Activated T-cell treated with anti-CD3 and anti-CD28 coated beads, Interleukin-2, amount 50 U/mL, for 4 hours (primary cell): ENCODE results near the gene EPHB1. TPM values are rescaled to one million over a fixed set of nuclear protein-coding genes. Genes with fewer than 3 reads are reported as not detected.
"Not testable (repeated sequence)": the region's sequence is repeated elsewhere in the genome, so short reads cannot be mapped to it uniquely, and the experiment has no call there.

ENCODE experiments used
- ATAC-seq, 2 donors: fragments of 200-7000 bp; cut with Tn5 transposase; one replicate each; pipeline ENCODE4 v1.10.0; 2021
- DNase-seq: peaks from one replicate; pipeline ENCODE4 v3.0.0-alpha.2; 2020
- H3K27me3 Mint-ChIP-seq: one replicate; pipeline ENCODE4 v1.8.0; 2021; ENCODE audit warnings: low read depth, mixed read lengths
- H3K36me3 Mint-ChIP-seq: one replicate; pipeline ENCODE4 v1.8.0; 2022; ENCODE audit warnings: mixed read lengths; ENCODE audit not compliant: insufficient read depth
- H3K4me1 Mint-ChIP-seq: one replicate; pipeline ENCODE4 v1.8.0; 2021; ENCODE audit warnings: low read depth, mixed read lengths
- H3K4me3 Mint-ChIP-seq: one replicate; pipeline ENCODE4 v1.8.0; 2021; ENCODE audit warnings: mild to moderate bottlenecking, moderate library complexity, mixed read lengths
- H3K9me3 Mint-ChIP-seq: one replicate; pipeline ENCODE4 v1.8.0; 2021; ENCODE audit warnings: mixed read lengths
- total RNA-seq, 3 donors: library from RNA; stranded (reverse); gene quantifications; one replicate each; pipeline ENCODE4 v1.2.1, GENCODE V29; 2021

The EPHB1 gene
- total RNA-seq, 3 donors from 2014 or later = 0.50 to 0.71 (median 0.68) TPM

DNA sequence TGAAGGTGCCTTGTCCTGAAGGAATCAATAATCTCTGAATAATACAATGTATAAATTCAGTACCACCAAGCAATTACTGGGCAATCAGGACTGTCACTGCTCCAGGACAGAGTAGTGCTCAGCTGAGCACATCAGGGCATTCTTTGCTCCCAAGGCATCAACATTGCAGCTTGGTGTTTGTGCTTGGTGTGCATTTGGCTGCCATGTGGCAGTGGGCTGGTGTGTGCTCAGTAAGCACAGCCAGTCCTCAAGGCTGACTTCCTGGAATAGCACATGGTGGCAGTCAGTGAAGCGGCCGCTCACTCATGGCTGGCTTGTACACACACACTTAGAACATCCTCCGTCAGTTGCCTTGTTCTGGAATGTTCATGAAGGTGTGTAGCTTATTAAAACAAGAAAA is 217.0 kb downstream of the EPHB1 start:
- DNase-seq = no peak
- Mint-ChIP-seq H3K9me3 (no peaks in the 10 kb centered on the region), H3K4me1 (no peaks in the 10 kb centered on the region), H3K36me3 (no peaks in the 10 kb centered on the region), H3K4me3 (no peak overlapping the region), H3K27me3 (no peaks in the 10 kb centered on the region)
- no peak for ATAC-seq

GRCh38 chr3:135013206-135013605 is 218.1 kb downstream of the EPHB1 start:
- Mint-ChIP-seq H3K4me1 (no peaks in the 10 kb centered on the region), H3K27me3 (no peaks in the 10 kb centered on the region), H3K9me3 (no peaks in the 10 kb centered on the region), H3K4me3 (no peak overlapping the region), H3K36me3 (no peaks in the 10 kb centered on the region)
- ATAC-seq = no peak
- DNase-seq = no peak

GRCh38 chr3:135014566-135014965 is 219.5 kb downstream of the EPHB1 start:
- Mint-ChIP-seq H3K4me1 (no peaks in the 10 kb centered on the region), H3K27me3 (no peaks in the 10 kb centered on the region), H3K4me3 (no peak overlapping the region), H3K36me3 (no peaks in the 10 kb centered on the region), H3K9me3 (no peaks in the 10 kb centered on the region)
- DNase-seq (no peak), ATAC-seq (no peak)

GRCh38 chr3:135017003-135017893 is 222.2 kb downstream of the EPHB1 start:
- H3K27me3 Mint-ChIP-seq = no peaks in the 10 kb centered on the region
- no peaks in the 10 kb centered on the region for H3K36me3 Mint-ChIP-seq
- no peaks in the 10 kb centered on the region for H3K9me3 Mint-ChIP-seq
- DNase-seq = no peak
- no peak overlapping the region for H3K4me3 Mint-ChIP-seq
- no peak for ATAC-seq
- no peaks in the 10 kb centered on the region for H3K4me1 Mint-ChIP-seq

DNA sequence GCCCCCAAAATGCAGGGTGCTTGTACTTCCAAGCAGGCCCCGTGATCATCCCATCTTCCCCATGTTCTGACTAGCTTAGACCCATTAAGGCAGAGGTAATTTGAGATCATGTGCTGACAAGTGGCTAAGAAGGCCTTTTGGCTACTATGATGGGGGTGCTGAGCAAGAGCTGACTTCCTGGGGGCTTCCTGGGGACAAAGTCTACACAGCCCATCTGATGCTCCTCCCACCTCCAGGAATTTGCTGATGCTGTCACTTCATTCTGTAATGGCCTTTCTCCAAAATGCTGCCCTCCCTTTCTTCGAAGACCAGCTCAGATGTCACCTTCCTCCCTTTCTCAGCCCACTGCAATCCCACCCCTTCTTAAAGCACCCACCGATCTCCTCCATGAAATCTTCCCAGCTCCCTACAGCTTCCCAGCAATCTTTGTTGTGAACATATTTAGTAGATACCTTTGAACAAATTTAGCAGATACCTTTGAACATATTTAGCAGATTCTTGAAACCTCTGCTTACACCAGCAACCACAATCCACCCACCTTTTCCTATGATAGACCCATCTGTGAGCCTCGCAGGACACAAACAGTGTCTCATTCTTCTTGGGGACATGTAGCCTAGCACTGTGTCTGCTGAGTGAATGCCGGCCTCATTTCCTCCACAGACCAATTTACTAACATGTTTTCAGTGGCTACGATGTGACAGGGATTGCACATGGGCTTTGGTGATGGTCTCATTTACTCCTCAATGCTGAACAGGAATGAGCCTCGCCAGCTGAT is 223.3 kb downstream of the EPHB1 start:
- Mint-ChIP-seq H3K27me3 (no peaks in the 10 kb centered on the region), H3K4me3 (no peak overlapping the region), H3K9me3 (no peaks in the 10 kb centered on the region), H3K36me3 (no peaks in the 10 kb centered on the region), H3K4me1 (no peaks in the 10 kb centered on the region)
- ATAC-seq = no peak
- no peak for DNase-seq

DNA sequence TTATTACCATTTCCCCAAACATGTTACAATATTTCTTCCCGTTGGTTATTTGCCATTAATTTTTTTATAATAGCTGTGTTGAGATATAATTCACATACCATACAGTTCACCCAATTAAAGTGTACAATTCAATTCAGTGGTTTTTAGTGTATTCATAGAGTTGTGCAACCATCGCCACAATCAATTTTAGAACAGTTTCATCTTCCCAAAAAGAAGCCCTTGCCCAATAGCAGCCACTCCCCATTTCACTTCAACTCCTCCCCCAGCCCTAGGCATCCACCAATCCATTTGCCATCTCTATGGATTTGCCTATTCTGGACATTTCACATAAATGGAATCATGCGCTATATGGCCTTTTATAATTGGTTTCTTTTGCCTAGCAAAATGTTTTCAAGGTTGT is 225.1 kb downstream of the EPHB1 start:
- H3K4me3 Mint-ChIP-seq = no peak overlapping the region
- no peaks in the 10 kb centered on the region for H3K36me3 Mint-ChIP-seq
- H3K4me1 Mint-ChIP-seq = no peaks in the 10 kb centered on the region
- no peak for DNase-seq
- no peaks in the 10 kb centered on the region for H3K27me3 Mint-ChIP-seq
- no peak for ATAC-seq
- no peaks in the 10 kb centered on the region for H3K9me3 Mint-ChIP-seq

GRCh38 chr3:135023996-135024658 is 229.1 kb downstream of the EPHB1 start:
- Mint-ChIP-seq H3K4me1 (no peaks in the 10 kb centered on the region), H3K9me3 (no peaks in the 10 kb centered on the region), H3K36me3 (no peaks in the 10 kb centered on the region), H3K27me3 (no peaks in the 10 kb centered on the region), H3K4me3 (no peak overlapping the region)
- ATAC-seq = no peak
- DNase-seq = no peak

GRCh38 chr3:135030768-135031615 is 235.9 kb downstream of the EPHB1 start:
- H3K4me3 Mint-ChIP-seq, H3K36me3 Mint-ChIP-seq, H3K4me1 Mint-ChIP-seq, DNase-seq, ATAC-seq, H3K9me3 Mint-ChIP-seq: not testable (repeated sequence)
- peaks cover 19% of the 10 kb centered on the region for H3K27me3 Mint-ChIP-seq

- DNase-seq = no peak
- Mint-ChIP-seq H3K27me3 (peaks cover 19% of the 10 kb centered on the region), H3K9me3 (no peaks in the 10 kb centered on the region), H3K36me3 (no peaks in the 10 kb centered on the region), H3K4me3 (no peak overlapping the region), H3K4me1 (no peaks in the 10 kb centered on the region)
- no peak for ATAC-seq
Observed at GRCh38 chr3:135033737-135034136, 238.7 kb downstream of the EPHB1 start.

GRCh38 chr3:135034291-135034768 is 239.3 kb downstream of the EPHB1 start:
- Mint-ChIP-seq H3K9me3 (no peaks in the 10 kb centered on the region), H3K4me1 (no peaks in the 10 kb centered on the region), H3K4me3 (no peak overlapping the region), H3K27me3 (peaks cover 19% of the 10 kb centered on the region), H3K36me3 (no peaks in the 10 kb centered on the region)
- DNase-seq (no peak), ATAC-seq (no peak)

DNA sequence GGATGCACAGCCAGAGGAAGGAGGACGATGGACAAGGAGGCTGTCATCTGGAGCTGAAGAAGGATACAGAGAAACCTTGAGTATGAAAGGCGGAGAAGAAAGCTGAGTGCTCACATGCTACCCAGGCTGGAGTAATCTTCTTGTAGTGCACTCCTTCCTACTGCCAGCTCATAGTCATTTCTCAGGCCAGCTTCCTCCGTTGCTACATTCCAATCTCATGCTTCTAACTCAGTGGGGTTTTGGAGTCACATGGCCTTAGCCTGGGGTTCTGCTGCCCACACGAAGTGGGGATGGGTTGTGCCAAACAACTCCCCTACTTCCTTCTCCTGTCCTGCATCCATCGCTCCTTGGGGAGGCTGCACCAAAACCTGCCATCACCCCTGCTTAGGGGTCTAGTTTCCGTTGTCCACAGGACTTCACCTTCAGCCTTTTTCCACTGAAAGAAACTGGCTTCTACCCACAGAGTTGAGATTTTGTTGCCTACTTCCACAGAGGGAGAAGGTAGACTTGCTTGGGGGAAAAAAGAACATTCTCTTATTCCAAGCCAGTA is 239.9 kb downstream of the EPHB1 start:
- no peaks in the 10 kb centered on the region for H3K36me3 Mint-ChIP-seq
- DNase-seq (no peak), ATAC-seq (no peak)
- no peaks in the 10 kb centered on the region for H3K4me1 Mint-ChIP-seq
- H3K4me3 Mint-ChIP-seq = no peak overlapping the region
- no peaks in the 10 kb centered on the region for H3K9me3 Mint-ChIP-seq
- H3K27me3 Mint-ChIP-seq = peaks cover 19% of the 10 kb centered on the region

GRCh38 chr3:135038186-135038585 is 243.1 kb downstream of the EPHB1 start:
- H3K27me3 Mint-ChIP-seq = peaks cover 4% of the 10 kb centered on the region
- H3K9me3 Mint-ChIP-seq = no peaks in the 10 kb centered on the region
- no peak overlapping the region for H3K4me3 Mint-ChIP-seq
- H3K4me1 Mint-ChIP-seq = no peaks in the 10 kb centered on the region
- H3K36me3 Mint-ChIP-seq = no peaks in the 10 kb centered on the region
- DNase-seq (no peak), ATAC-seq (no peak)

- H3K27me3 Mint-ChIP-seq, H3K4me3 Mint-ChIP-seq: not testable (repeated sequence)
Observed at GRCh38 chr3:135039536-135039935, 244.5 kb downstream of the EPHB1 start.

More at GRCh38 chr3:135039536-135039935, 244.5 kb downstream of the EPHB1 start:
- H3K9me3 Mint-ChIP-seq, DNase-seq, H3K36me3 Mint-ChIP-seq, ATAC-seq, H3K4me1 Mint-ChIP-seq: not testable (repeated sequence)
